HG03039 (cell line): Measurements from ENCODE around the gene ITPKC.

Experiments
- ATAC-seq: cut with Tn5 transposase; IDR thresholded peaks from one replicate; pipeline ENCODE4 v1.9.1; 2021; ENCODE audit warnings: mild to moderate bottlenecking, moderate library complexity; ENCODE audit not compliant: unreplicated experiment

ITPKC gene

GRCh38 chr19:40786060-40787037 lies 69.4 kb downstream of the ITPKC start:
- no peak for ATAC-seq
